H1 (cell line): ENCODE results near the gene HJURP. TPM values are rescaled to one million over a fixed set of nuclear protein-coding genes. Genes with fewer than 3 reads are reported as not detected.

Source experiments
- CHD7 ChIP-seq: fragments of 300-600 bp; sonication (generic); IDR thresholded peaks from 2 replicates; pipeline ENCODE4 v1.7.1; 2012; ENCODE audit warnings: low read length, moderate library complexity, mild to moderate bottlenecking, inconsistent platforms; ENCODE audit not compliant: insufficient replicate concordance
- E2F6 ChIP-seq: IDR thresholded peaks from 2 replicates; pipeline ENCODE4 v1.6.1; 2012; ENCODE audit warnings: inconsistent platforms
- HDAC2 ChIP-seq, 2 experiments: fragments of 300-600 bp in 1 of 2; sonication (generic) in 1 of 2; IDR thresholded peaks; 2 replicates each; pipeline ENCODE4 v1.6.1; 2011 to 2012; ENCODE audit warnings: low read depth in 2 of 2, low read length in 2 of 2, mild to moderate bottlenecking in 2 of 2, moderate library complexity in 2 of 2, borderline replicate concordance in 1 of 2, inconsistent platforms in 1 of 2
- MAX ChIP-seq: IDR thresholded peaks from 2 replicates; pipeline ENCODE4 v1.6.1; 2012; ENCODE audit warnings: inconsistent platforms
- RFX5 ChIP-seq: IDR thresholded peaks from 2 replicates; pipeline ENCODE4 v1.6.1; 2011; ENCODE audit warnings: low read depth, low read length, improper control_type of control experiment, borderline replicate concordance
- RNF2 ChIP-seq: fragments of 200-900, 300-1000 bp; sonication (generic); IDR thresholded peaks from 2 replicates; pipeline ENCODE4 v1.7.1; 2016; ENCODE audit warnings: borderline replicate concordance, low read depth, mild to moderate bottlenecking, antibody characterized with exemption, low read length; ENCODE audit not compliant: poor library complexity, severe bottlenecking; ENCODE audit errors: missing control alignments
- SP2 ChIP-seq: IDR thresholded peaks from 2 replicates; pipeline ENCODE4 v1.6.1; 2012; ENCODE audit warnings: mild to moderate bottlenecking, low read length, inconsistent platforms
- SUZ12 ChIP-seq: fragments of 200-600 bp; sonication (generic); IDR thresholded peaks from 2 replicates; pipeline ENCODE4 v1.6.1; 2012; ENCODE audit warnings: mild to moderate bottlenecking, inconsistent platforms, low read length, moderate library complexity, mixed read lengths
- TAF7 ChIP-seq: optimal IDR thresholded peaks from 2 replicates; pipeline ENCODE3; 2011; ENCODE audit warnings: low read depth, mild to moderate bottlenecking, inconsistent platforms, low read length, moderate library complexity, borderline replicate concordance
- TEAD4 ChIP-seq: IDR thresholded peaks from 2 replicates; pipeline ENCODE4 v1.6.1; 2012; ENCODE audit warnings: low read depth, low read length, inconsistent platforms, mixed read lengths
- polyA plus RNA-seq, 7 experiments: library from polyadenylated mRNA; depleted of rRNA in 3 of 7; stranded (reverse) in 5 of 7; unstranded in 2 of 7; fragments of >200 nt in 5 of 7; fragments of 200-250 nt in 2 of 7; gene quantifications; 1 replicate in 5 of 7; 2 replicates in 1 of 7; 4 replicates in 1 of 7; pipeline versions ENCODE4 v1.2.1 to v1.2.3, GENCODE V29; 2011 to 2013; ENCODE audit warnings: missing spikeins in 2 of 7, mixed read lengths in 2 of 7
- total RNA-seq: library from RNA; stranded (reverse); fragmentation: NEBNext Ultra II Directional; extraction: Animal tissue kit (Norgen Biotek cat#: 25700); gene quantifications from 2 replicates; pipeline ENCODE4 v1.2.1, GENCODE V29; 2021

HJURP gene
- total and polyA plus RNA-seq, 2 of the 8 experiments (the other 6 are each of a cell fraction or from before 2014, with no cell fraction given): 49.3 to 60.5 TPM

- TF ChIP-seq CHD7 (no peak), SP2 (no peak), E2F6 (no peak), TAF7 (no peak), RFX5 (no peak), TEAD4 (no peak), RNF2 (no peak), MAX (no peak), SUZ12 (no peak), HDAC2 (IDR thresholded peaks at IDR 0.05; ENCODE audit: borderline replicate concordance in 1 of 2, low read depth in 2 of 2, low read length in 2 of 2) (no peak)
Observed at GRCh38 chr2:233844836-233845235, 9.5 kb downstream of the HJURP start (continued).
